Fibroblast of lung (primary cell): ENCODE measurements around the gene KIAA0930. TPM values are rescaled to one million over a fixed set of nuclear protein-coding genes. Genes with fewer than 3 reads are reported as not detected.
A peak's percentile ranks its signal among the peaks of the same experiment; 100 is the strongest.

Source experiments
- DNase-seq, 2 donors: peaks; one replicate each; pipeline versions ENCODE4 v3.0.0 to v3.0.0-alpha.2; 2010; ENCODE audit warnings: low read depth in 2 of 2
- H2AFZ ChIP-seq: 2 replicates; pipeline ENCODE4 v1.5.1; 2012; ENCODE audit warnings: low read length, control low read depth, inconsistent platforms
- H3K27ac ChIP-seq: 2 replicates; pipeline ENCODE4 v1.5.1; 2011; ENCODE audit warnings: low read length, control low read depth; ENCODE audit not compliant: insufficient read depth
- H3K27me3 ChIP-seq: 2 replicates; pipeline ENCODE4 v1.5.1; 2011; ENCODE audit warnings: mild to moderate bottlenecking, low read length; ENCODE audit not compliant: control insufficient read depth, insufficient read depth
- H3K36me3 ChIP-seq: 2 replicates; pipeline ENCODE4 v1.5.1; 2011; ENCODE audit warnings: low read length; ENCODE audit not compliant: control insufficient read depth, insufficient read depth
- H3K4me1 ChIP-seq: 2 replicates; pipeline ENCODE4 v1.5.1; 2011; ENCODE audit warnings: low read length; ENCODE audit not compliant: control insufficient read depth, insufficient read depth; ENCODE audit errors: extremely low read depth
- H3K4me2 ChIP-seq: 2 replicates; pipeline ENCODE4 v1.5.1; 2011; ENCODE audit warnings: low read length, control low read depth; ENCODE audit not compliant: insufficient read depth; ENCODE audit errors: extremely low read depth
- H3K4me3 ChIP-seq, 4 experiments: fragments of 200-600 bp in 1 of 4; sonication (generic) in 1 of 4; replicated peaks in 1 of 4; 2 replicates each; pipeline ENCODE4 v1.5.1; 2011 to 2016; ENCODE audit warnings: low read length in 4 of 4, low read depth in 3 of 4, mild to moderate bottlenecking in 3 of 4, control low read depth in 2 of 4, inconsistent platforms in 1 of 4, mixed read lengths in 1 of 4; ENCODE audit not compliant: insufficient read depth in 1 of 4; ENCODE audit errors: control extremely low read depth in 1 of 4
- H3K79me2 ChIP-seq: 2 replicates; pipeline ENCODE4 v1.5.1; 2012; ENCODE audit warnings: mild to moderate bottlenecking, low read length, inconsistent platforms; ENCODE audit not compliant: control insufficient read depth, insufficient read depth
- H3K9ac ChIP-seq: 2 replicates; pipeline ENCODE4 v1.5.1; 2011; ENCODE audit warnings: mild to moderate bottlenecking, low read length, control low read depth; ENCODE audit not compliant: insufficient read depth
- H3K9me3 ChIP-seq: 2 replicates; pipeline ENCODE4 v1.5.1; 2012; ENCODE audit warnings: low read depth, low read length; ENCODE audit not compliant: control insufficient read depth, insufficient read depth
- H4K20me1 ChIP-seq: 2 replicates; pipeline ENCODE4 v1.5.1; 2011; ENCODE audit warnings: low read length; ENCODE audit not compliant: control insufficient read depth, insufficient read depth; ENCODE audit errors: extremely low read depth
- CTCF ChIP-seq, 2 donors: IDR thresholded peaks in 1 of 2; conservative IDR thresholded peaks in 1 of 2; 1 replicate in 1 of 2; 2 replicates in 1 of 2; pipeline ENCODE4 v1.5.1; 2011 to 2012; ENCODE audit warnings: low read length in 2 of 2, control low read depth in 1 of 2, inconsistent platforms in 1 of 2, low read depth in 1 of 2, mild to moderate bottlenecking in 1 of 2
- EZH2 ChIP-seq: IDR thresholded peaks from 2 replicates; pipeline ENCODE4 v1.5.1; 2012; ENCODE audit warnings: low read length, control low read depth, mild to moderate bottlenecking; ENCODE audit errors: missing control alignments
- polyA plus RNA-seq, 2 donors: library from polyadenylated mRNA; depleted of rRNA in 1 of 2; stranded (reverse) in 1 of 2; unstranded in 1 of 2; fragments of >200 nt; gene quantifications; 2 replicates each; pipeline ENCODE4 v1.2.1, GENCODE V29; 2011 to 2012; ENCODE audit warnings: missing spikeins in 1 of 2
- total RNA-seq: library from RNA; depleted of rRNA; stranded (reverse); fragments of >200 nt; gene quantifications from 2 replicates; pipeline ENCODE4 v1.2.1, GENCODE V29; 2014

Gene KIAA0930
- total and polyA plus RNA-seq, 2 donors (not counting 1 experiment from before 2014, with no cell fraction given) = 28.2 to 30.9 TPM

GRCh38 chr22:45217345-45217744 is 23.3 kb downstream of the KIAA0930 start:
- TF ChIP-seq CTCF (conservative IDR thresholded peaks at IDR 0.05 in 1 of 2, IDR thresholded peaks at IDR 0.05 in 1 of 2; ENCODE audit: low read depth in 1 of 2, low read length in 2 of 2) (no peak), EZH2 (no peak)
- H4K20me1 ChIP-seq = peaks cover 4% of the 10 kb centered on the region

GRCh38 chr22:45216133-45217003 is 24.3 kb downstream of the KIAA0930 start:
- H3K9me3 ChIP-seq = no peaks in the 10 kb centered on the region
- no peak overlapping the region for H2AFZ ChIP-seq
- peak overlapping the region; percentile 10 to 28 (median 20) for H3K4me3 ChIP-seq
- no peak overlapping the region for H3K9ac ChIP-seq
- peak overlapping the region; percentile 88 for H3K4me2 ChIP-seq
- DNase-seq = peak; percentile 29 to 91
- H3K36me3 ChIP-seq = no peaks in the 10 kb centered on the region
- H3K4me1 ChIP-seq = peaks cover 21% of the 10 kb centered on the region
- peak overlapping the region; percentile 56 for H3K27ac ChIP-seq
- no peak for TF ChIP-seq EZH2
- TF ChIP-seq CTCF (conservative IDR thresholded peaks at IDR 0.05 in 1 of 2, IDR thresholded peaks at IDR 0.05 in 1 of 2; ENCODE audit: low read depth in 1 of 2, low read length in 2 of 2) = no peak
- H4K20me1 ChIP-seq = peaks cover 4% of the 10 kb centered on the region
- no peaks in the 10 kb centered on the region for H3K27me3 ChIP-seq
- no peaks in the 10 kb centered on the region for H3K79me2 ChIP-seq

More at GRCh38 chr22:45217345-45217744, 23.3 kb downstream of the KIAA0930 start:
- H3K9me3 ChIP-seq = no peaks in the 10 kb centered on the region
- no peak overlapping the region for H2AFZ ChIP-seq
- no peak overlapping the region for H3K27ac ChIP-seq
- no peak for DNase-seq
- H3K36me3 ChIP-seq = no peaks in the 10 kb centered on the region
- no peak overlapping the region for H3K4me3 ChIP-seq
- H3K27me3 ChIP-seq = no peaks in the 10 kb centered on the region
- peaks cover 16% of the 10 kb centered on the region for H3K4me1 ChIP-seq
- H3K4me2 ChIP-seq = no peak overlapping the region
- H3K9ac ChIP-seq = no peak overlapping the region
- no peaks in the 10 kb centered on the region for H3K79me2 ChIP-seq

- Histone ChIP-seq H3K9ac (peak overlapping the region; percentile 41), H3K4me1 (peaks cover 31% of the 10 kb centered on the region)
- peak; percentile 66 to 76 for DNase-seq
Observed at GRCh38 chr22:45212992-45213751, 27.5 kb downstream of the KIAA0930 start.

More at GRCh38 chr22:45212992-45213751, 27.5 kb downstream of the KIAA0930 start:
- Histone ChIP-seq H3K27me3 (no peaks in the 10 kb centered on the region), H4K20me1 (peaks cover 4% of the 10 kb centered on the region), H3K4me2 (peak overlapping the region; percentile 79), H2AFZ (peak overlapping the region; percentile 31), H3K4me3 (peak overlapping the region; percentile 27 to 57 (median 35)), H3K27ac (peak overlapping the region; percentile 71), H3K36me3 (no peaks in the 10 kb centered on the region), H3K79me2 (no peaks in the 10 kb centered on the region), H3K9me3 (no peaks in the 10 kb centered on the region)
- no peak for TF ChIP-seq CTCF (conservative IDR thresholded peaks at IDR 0.05 in 1 of 2, IDR thresholded peaks at IDR 0.05 in 1 of 2; ENCODE audit: low read depth in 1 of 2, low read length in 2 of 2)
- no peak for TF ChIP-seq EZH2
